Heart right ventricle (tissue), 16 donors: ENCODE data around the gene CDCA5. TPM values are rescaled to one million over a fixed set of nuclear protein-coding genes. Genes with fewer than 3 reads are reported as not detected.

ENCODE experiments used
- ATAC-seq, 8 donors: fragments of 200-7000 bp; cut with Tn5 transposase; one replicate each; pipeline ENCODE4 v1.9.1; 2020; ENCODE audit warnings: mild to moderate bottlenecking in 8 of 8, moderate library complexity in 8 of 8, moderate number of reproducible peaks in 1 of 8
- DNase-seq, 2 donors: peaks; one replicate each; pipeline ENCODE4 v3.0.0-alpha.2; 2020
- H3K27ac ChIP-seq, 10 donors: fragments of 200-600 bp; sonication (generic) in 2 of 10; one replicate each; pipeline versions ENCODE4 v1.5.0 to v1.8.0; 2020 to 2022; ENCODE audit warnings: mild to moderate bottlenecking in 3 of 10
- H3K27me3 ChIP-seq, 7 donors: fragments of 200-600 bp; one replicate each; pipeline ENCODE4 v1.8.0; 2021 to 2022; ENCODE audit warnings: mild to moderate bottlenecking in 2 of 7
- H3K36me3 ChIP-seq, 9 donors: fragments of 200-600 bp; sonication (generic) in 1 of 9; one replicate each; pipeline versions ENCODE4 v1.5.0 to v1.8.0; 2020 to 2022; ENCODE audit warnings: mild to moderate bottlenecking in 2 of 9
- H3K4me1 ChIP-seq, 9 donors: fragments of 200-600 bp; sonication (generic) in 1 of 9; one replicate each; pipeline versions ENCODE4 v1.5.0 to v1.8.0; 2020 to 2022; ENCODE audit warnings: mild to moderate bottlenecking in 4 of 9
- H3K4me3 ChIP-seq, 10 donors: fragments of 200-600 bp; sonication (generic) in 2 of 10; one replicate each; pipeline versions ENCODE4 v1.5.0 to v1.8.0; 2020 to 2022; ENCODE audit warnings: mild to moderate bottlenecking in 7 of 10, moderate library complexity in 2 of 10
- H3K9me3 ChIP-seq, 11 donors: fragments of 200-600 bp in 10 of 11; sonication (generic) in 2 of 11; one replicate each; pipeline versions ENCODE4 v1.5.0 to v1.8.0; 2013 to 2022; ENCODE audit warnings: mild to moderate bottlenecking in 2 of 11, control low read depth in 1 of 11, moderate library complexity in 1 of 11
- CTCF ChIP-seq, 9 donors: fragments of 200-600 bp; sonication (generic) in 2 of 9; IDR thresholded peaks; one replicate each; pipeline versions ENCODE4 v1.5.0 to v1.8.0; 2021 to 2022; ENCODE audit warnings: antibody characterized with exemption in 9 of 9, mild to moderate bottlenecking in 5 of 9, moderate library complexity in 1 of 9
- WGBS, 2 donors: extraction: QIAGEN DNeasy Blood & Tissue Kit; methylation state at CpG; one replicate each; pipeline ENCODE4 v1.1.7; 2013; ENCODE audit warnings: inconsistent platforms in 1 of 2; 5-methylcytosine and 5-hydroxymethylcytosine counted together
- intact Hi-C, 10 donors: fragments of 100-400 bp; cut with DNase I; formaldehyde crosslinking; loops; one replicate each; pipeline versions ENCODE4 v1.11.1 to v1.14.2; 2022
- polyA plus RNA-seq, 2 donors: library from polyadenylated mRNA; stranded (reverse); fragments of 200-250 nt; gene quantifications; one replicate each; pipeline ENCODE4 v1.2.3, GENCODE V29; 2013
- total RNA-seq, 10 donors: library from RNA; stranded (reverse); fragmentation: NEBNext Ultra II Directional in 3 of 10; extraction: Animal tissue kit (Norgen Biotek cat#: 25700) in 3 of 10; gene quantifications; one replicate each; pipeline versions ENCODE4 v1.2.1 to v1.2.4, GENCODE V29; 2021 to 2023
- donor health status: Arrhythmogenic right ventricular cardiomyopathy.
- donor health status: ischemic (EF 13 %, LVEDD 7.1; RV severe dilation, severe dysfunction).
- donor health status: healthy with polysubstance abuse.
- donor health status: DM: no; HTN: yes; CAD: no.
- donor health status: DM: no; HTN: no; CAD: no.
- donor health status: ischemic (EF 25% LVEDD 6.9; RV normal size, moderate dysfunction).
- donor health status: ischemic (EF 25% LVEDD 5.7; RV mildly dilated, moderate dysfunction).
- donor health status: healthy.
- donor health status: DM: yes; HTN: yes; CAD: no.
- donor health status: Ischemic cardiomyopathy.
- donor health status: ischemic (EF 35%, LVEDD 5.7; RV mildly dilated, moderate dysfunction).
- donor health status: nonischemic (EF 11% LVEDD 7.7; RV severe dilation, severe dysfunction).
- donor health status: DM: yes; HTN: yes; CAD: no.
- donor health status: PGD.
- donor health status: ischemic (EF 29% LVEDD 5.4; RV normal size, mild dysfunction).
- donor health status: nonischemic (EF 23%, LVEDD 6.1; RV moderate dilation, normal function).

Gene CDCA5
- total and polyA plus RNA-seq, 12 donors = 0.45 to 5.3 (median 0.90) TPM

GRCh38 chr11:65059523-65059922 lies 24.3 kb downstream of the CDCA5 start:
- ATAC-seq = no peak
- WGBS, 2 donors = 47 to 63% methylated on average over 3 of the region's 3 CpGs
- Histone ChIP-seq H3K36me3 (no peaks in the 10 kb centered on the region), H3K4me1 (no peaks in the 10 kb centered on the region), H3K9me3 (no peaks in the 10 kb centered on the region), H3K27me3 (no peaks in the 10 kb centered on the region), H3K4me3 (no peak overlapping the region), H3K27ac (no peak overlapping the region)
- intact Hi-C loops = no loop called here
- no peak for DNase-seq
- TF ChIP-seq CTCF (IDR thresholded peaks at IDR 0.05) = no peak

- ATAC-seq (no peak), DNase-seq (no peak)
- Histone ChIP-seq H3K36me3 (no peaks in the 10 kb centered on the region), H3K27me3 (no peaks in the 10 kb centered on the region), H3K27ac (no peak within 1 kb of the TSS), H3K9me3 (no peaks in the 10 kb centered on the region), H3K4me3 (no peak within 1 kb of the TSS), H3K4me1 (no peaks in the 10 kb centered on the region)
- TF ChIP-seq CTCF (IDR thresholded peaks at IDR 0.05) = no peak
- intact Hi-C loops = no loop called here
- WGBS, 2 donors = 79 to 88% methylated on average over 8 of the region's 8 CpGs
Observed at GRCh38 chr11:65058419-65059054, 25.3 kb downstream of the CDCA5 start, which contains the start of gene NAALADL1. TSS of gene NAALADL1 (minus strand) at chr11:65058553. CDS start at chr11:65058521, 32 bp downstream.

GRCh38 chr11:65058012-65058411 lies 25.8 kb downstream of the CDCA5 start:
- no peaks in the 10 kb centered on the region for H3K36me3 ChIP-seq
- H3K27me3 ChIP-seq = no peaks in the 10 kb centered on the region
- no peak overlapping the region for H3K4me3 ChIP-seq
- 72 to 75% methylated on average over 13 of the region's 13 CpGs for WGBS, 2 donors
- H3K27ac ChIP-seq = no peak overlapping the region
- DNase-seq (no peak), ATAC-seq (no peak)
- no peak for TF ChIP-seq CTCF (IDR thresholded peaks at IDR 0.05)
- H3K4me1 ChIP-seq = no peaks in the 10 kb centered on the region
- intact Hi-C loops = no loop called here
- no peaks in the 10 kb centered on the region for H3K9me3 ChIP-seq

GRCh38 chr11:65057526-65057925 lies 26.3 kb downstream of the CDCA5 start:
- intact Hi-C loops = no loop called here
- no peak for ATAC-seq
- no peak overlapping the region for H3K4me3 ChIP-seq

More at GRCh38 chr11:65057526-65057925, 26.3 kb downstream of the CDCA5 start:
- 89 to 92% methylated on average over 7 of the region's 7 CpGs for WGBS, 2 donors
- H3K4me1 ChIP-seq = no peaks in the 10 kb centered on the region
- no peaks in the 10 kb centered on the region for H3K27me3 ChIP-seq
- no peak overlapping the region for H3K27ac ChIP-seq
- no peaks in the 10 kb centered on the region for H3K36me3 ChIP-seq
- DNase-seq = no peak
- no peaks in the 10 kb centered on the region for H3K9me3 ChIP-seq
- no peak for TF ChIP-seq CTCF (IDR thresholded peaks at IDR 0.05)
